ENCODE results near the gene ZNF778.
"Not testable (repeated sequence)": the region's sequence is repeated elsewhere in the genome, so short reads cannot be mapped to it uniquely, and the experiment has no call there.

Gene ZNF778

GRCh38 chr16:89256651-89257254 lies 39.2 kb downstream of the ZNF778 start:
- DNase-seq (ENCODE audit: low read depth in 2 of 2), result peak; percentile 48 to 50

GRCh38 chr16:89257281-89257731 lies 39.8 kb downstream of the ZNF778 start:
- no peak for DNase-seq (ENCODE audit: low read depth in 2 of 2)

GRCh38 chr16:89257757-89258465 lies 40.4 kb downstream of the ZNF778 start:
- no peak for DNase-seq (ENCODE audit: low read depth in 2 of 2)

- DNase-seq (ENCODE audit: low read depth in 2 of 2), result not testable (repeated sequence)
These were observed 42.4 kb downstream of the ZNF778 start for GRCh38 chr16:89259901-89260300.

- no peak for DNase-seq (ENCODE audit: low read depth in 2 of 2)
These were observed 44.4 kb downstream of the ZNF778 start for GRCh38 chr16:89261691-89262563.

- DNase-seq (ENCODE audit: low read depth in 2 of 2), result no peak
These were observed 47.5 kb downstream of the ZNF778 start for GRCh38 chr16:89264800-89265550.

GRCh38 chr16:89265647-89266046 lies 48.1 kb downstream of the ZNF778 start:
- DNase-seq (ENCODE audit: low read depth in 2 of 2), result no peak

GRCh38 chr16:89266521-89267134 lies 49.1 kb downstream of the ZNF778 start:
- no peak for DNase-seq (ENCODE audit: low read depth in 2 of 2)

GRCh38 chr16:89267746-89268145 lies 50.2 kb downstream of the ZNF778 start:
- not testable (repeated sequence) for DNase-seq (ENCODE audit: low read depth in 2 of 2)

- DNase-seq (ENCODE audit: low read depth in 2 of 2), result no peak
These were observed 51.1 kb downstream of the ZNF778 start for GRCh38 chr16:89268585-89268984.

GRCh38 chr16:89268987-89269735 lies 51.7 kb downstream of the ZNF778 start:
- DNase-seq (ENCODE audit: low read depth in 2 of 2), result no peak

GRCh38 chr16:89269805-89270665 lies 52.5 kb downstream of the ZNF778 start:
- DNase-seq (ENCODE audit: low read depth in 2 of 2), result no peak

- no peak for DNase-seq (ENCODE audit: low read depth in 2 of 2)
These were observed 53.3 kb downstream of the ZNF778 start for GRCh38 chr16:89270666-89271345.

- no peak for DNase-seq (ENCODE audit: low read depth in 2 of 2)
These were observed 55.1 kb downstream of the ZNF778 start for GRCh38 chr16:89272631-89273030.

GRCh38 chr16:89273741-89274472 lies 56.4 kb downstream of the ZNF778 start:
- DNase-seq (ENCODE audit: low read depth in 2 of 2), result no peak

GRCh38 chr16:89274561-89275283 lies 57.2 kb downstream of the ZNF778 start:
- no peak for DNase-seq (ENCODE audit: low read depth in 2 of 2)

- no peak for DNase-seq (ENCODE audit: low read depth in 2 of 2)
These were observed 57.7 kb downstream of the ZNF778 start for GRCh38 chr16:89275284-89275584.

Measured in stimulated activated CD8-positive, alpha-beta memory T cell treated with anti-CD3 and anti-CD28 coated beads, Interleukin-7, amount 100 ng/mL, for 1 hour (primary cell).